Measurements from ENCODE around the gene FBXW7. TPM values are rescaled to one million over a fixed set of nuclear protein-coding genes. Genes with fewer than 3 reads are reported as not detected.

The FBXW7 gene
- total RNA-seq, 1 donor from 2014 or later, result 126 TPM

GRCh38 chr4:152328582-152328981, 207.3 kb downstream of the FBXW7 start:
- DNase-seq, result peak; percentile 65

GRCh38 chr4:152327606-152328453, 208.1 kb downstream of the FBXW7 start:
- no peak for DNase-seq

- no peak for DNase-seq
Observed at GRCh38 chr4:152325831-152326230, 210.1 kb downstream of the FBXW7 start.

GRCh38 chr4:152323221-152323620, 212.7 kb downstream of the FBXW7 start:
- no peak for DNase-seq

GRCh38 chr4:152322656-152323055, 213.2 kb downstream of the FBXW7 start:
- no peak for DNase-seq

GRCh38 chr4:152321923-152322322, 214.0 kb downstream of the FBXW7 start:
- peak; percentile 19 for DNase-seq

- DNase-seq, result no peak
Observed at GRCh38 chr4:152321398-152321797, 214.5 kb downstream of the FBXW7 start.

GRCh38 chr4:152316969-152317368, 218.9 kb downstream of the FBXW7 start:
- peak; percentile 31 for DNase-seq

- DNase-seq, result no peak
Observed at GRCh38 chr4:152310257-152310656, 225.6 kb downstream of the FBXW7 start.

- no peak for DNase-seq
Observed at GRCh38 chr4:152309418-152309817, 226.5 kb downstream of the FBXW7 start.

GRCh38 chr4:152308951-152309350, 226.9 kb downstream of the FBXW7 start:
- peak; percentile 21 for DNase-seq

- no peak for DNase-seq
Observed at GRCh38 chr4:152307669-152308068, 228.2 kb downstream of the FBXW7 start.

- no peak for DNase-seq
Observed at GRCh38 chr4:152306541-152306940, 229.4 kb downstream of the FBXW7 start.

GRCh38 chr4:152304220-152304619, 231.7 kb downstream of the FBXW7 start:
- DNase-seq, result no peak

- DNase-seq, result no peak
Observed at GRCh38 chr4:152301381-152301780, 234.5 kb downstream of the FBXW7 start.

GRCh38 chr4:152299553-152299952, 236.3 kb downstream of the FBXW7 start:
- DNase-seq, result no peak

- DNase-seq, result no peak
Observed at GRCh38 chr4:152296386-152296785, 239.5 kb downstream of the FBXW7 start.

GRCh38 chr4:152294765-152295164, 241.1 kb downstream of the FBXW7 start:
- no peak for DNase-seq

- no peak for DNase-seq
Observed at GRCh38 chr4:152294331-152294730, 241.6 kb downstream of the FBXW7 start.

GRCh38 chr4:152293527-152293926, 242.4 kb downstream of the FBXW7 start:
- no peak for DNase-seq

- DNase-seq, result no peak
Observed at GRCh38 chr4:152290366-152290921, 245.4 kb downstream of the FBXW7 start.

GRCh38 chr4:152289941-152290340, 246.0 kb downstream of the FBXW7 start:
- DNase-seq, result peak; percentile 73

GRCh38 chr4:152289541-152289940, 246.4 kb downstream of the FBXW7 start:
- DNase-seq, result no peak
